HCT116 (cell line): ENCODE results near the gene TTC33. TPM values are rescaled to one million over a fixed set of nuclear protein-coding genes. Genes with fewer than 3 reads are reported as not detected.

ENCODE experiments used
- ATAC-seq: fragments of 200-7000 bp; cut with Tn5 transposase; 2 replicates; pipeline ENCODE4 v1.9.1; 2020; ENCODE audit warnings: mild to moderate bottlenecking, moderate library complexity
- BruUV-seq: library from RNA; stranded (reverse); fragments of 400-500 nt; replicated peaks from 2 replicates; lab custom pipeline; 2021; lab: Mats Ljungman, UMichigan
- CTCF ChIA-PET: fragments of 300-600 bp; sonication (Branson Sonifier 250); formaldehyde crosslinking; loops from one replicate; lab custom pipeline; 2021; ENCODE audit warnings: antibody characterized with exemption; lab: Charles Lee
- POLR2A ChIA-PET: fragments of 300-600, 350-600 bp; sonication (Branson Sonifier 250); formaldehyde crosslinking; loops from one replicate; lab custom pipeline; 2021; ENCODE audit warnings: antibody characterized with exemption; lab: Charles Lee
- RAD21 ChIA-PET, 2 experiments: fragments of 300-600 bp; sonication (Branson Sonifier 250); formaldehyde crosslinking; loops; one replicate each; lab custom pipeline; 2023; ENCODE audit warnings: low total read pairs in 2 of 2; ENCODE audit not compliant: uncharacterized antibody in 2 of 2, unreplicated experiment in 2 of 2, low non-redundant PET in 1 of 2; lab: Charles Lee
- DNase-seq: peaks from one replicate; pipeline ENCODE4 v3.0.0-alpha.2; 2010; ENCODE audit warnings: low read depth, low spot score
- H2AFZ ChIP-seq: fragments of 200-600 bp; shearing (Covaris generic), sonication (generic); 2 replicates; pipeline ENCODE4 v1.6.1; 2017; ENCODE audit warnings: low read depth, mixed run types, mixed read lengths, antibody characterized with exemption, low read length; ENCODE audit not compliant: poor library complexity, severe bottlenecking
- H3K27ac ChIP-seq: 2 replicates; pipeline ENCODE4 v1.5.1; 2012; ENCODE audit warnings: low read depth, low read length
- H3K27me3 ChIP-seq: fragments of 200-600 bp; sonication (generic); 2 replicates; pipeline ENCODE4 v1.6.1; 2016; ENCODE audit warnings: mixed run types, low read length, mixed read lengths; ENCODE audit not compliant: insufficient read depth
- H3K36me3 ChIP-seq, 2 experiments: fragments of 200-500 bp in 1 of 2; fragments of 200-600 bp in 1 of 2; sonication (Bioruptor generic) in 1 of 2; sonication (generic) in 1 of 2; 2 replicates each; pipeline versions ENCODE4 v1.5.1 to v1.6.1; 2014 to 2016; ENCODE audit warnings: low read length in 2 of 2, inconsistent platforms in 1 of 2, mixed read lengths in 1 of 2, mixed run types in 1 of 2; ENCODE audit not compliant: insufficient read depth in 2 of 2, control insufficient read depth in 1 of 2
- H3K4me1 ChIP-seq, 2 experiments: fragments of 200-600 bp in 1 of 2; sonication (generic) in 1 of 2; 2 replicates each; pipeline versions ENCODE4 v1.5.1 to v1.6.1; 2012 to 2017; ENCODE audit warnings: low read length in 2 of 2, inconsistent platforms in 1 of 2, mild to moderate bottlenecking in 1 of 2, mixed read lengths in 1 of 2, mixed run types in 1 of 2, moderate library complexity in 1 of 2; ENCODE audit not compliant: insufficient read depth in 2 of 2, control insufficient read depth in 1 of 2
- H3K4me2 ChIP-seq: fragments of 200-600 bp; sonication (generic); 2 replicates; pipeline ENCODE4 v1.6.1; 2017; ENCODE audit warnings: mixed run types, low read length, mixed read lengths
- H3K4me3 ChIP-seq, 2 experiments: fragments of 200-600 bp in 1 of 2; sonication (generic) in 1 of 2; replicated peaks in 1 of 2; 2 replicates each; pipeline ENCODE4 v1.5.1; 2011 to 2016; ENCODE audit warnings: low read length in 2 of 2, control low read depth in 1 of 2, low read depth in 1 of 2, mild to moderate bottlenecking in 1 of 2, mixed read lengths in 1 of 2, mixed run types in 1 of 2
- H3K79me2 ChIP-seq: fragments of 200-600 bp; sonication (generic); 2 replicates; pipeline ENCODE4 v1.6.1; 2017; ENCODE audit warnings: mild to moderate bottlenecking, mixed run types, low read length, moderate library complexity, mixed read lengths; ENCODE audit not compliant: insufficient read depth
- H3K9ac ChIP-seq: fragments of 200-600 bp; sonication (generic); 2 replicates; pipeline ENCODE4 v1.6.1; 2016; ENCODE audit warnings: low read length, mixed read lengths
- H3K9me2 ChIP-seq: fragments of 200-600 bp; sonication (generic), shearing (Covaris generic); 2 replicates; pipeline ENCODE4 v1.6.1; 2017; ENCODE audit warnings: mixed run types, mild to moderate bottlenecking, moderate library complexity; ENCODE audit not compliant: insufficient read depth
- H3K9me3 ChIP-seq, 2 experiments: fragments of 200-500 bp in 1 of 2; fragments of 200-600 bp in 1 of 2; sonication (Bioruptor generic) in 1 of 2; sonication (generic) in 1 of 2; 2 replicates each; pipeline ENCODE4 v1.6.1; 2014 to 2017; ENCODE audit warnings: low read length in 2 of 2, mixed read lengths in 2 of 2, inconsistent platforms in 1 of 2, low read depth in 1 of 2, mild to moderate bottlenecking in 1 of 2, mixed run types in 1 of 2, moderate library complexity in 1 of 2; ENCODE audit not compliant: control insufficient read depth in 1 of 2, insufficient read depth in 1 of 2
- H4K20me1 ChIP-seq: fragments of 200-600 bp; sonication (generic), shearing (Covaris generic); 2 replicates; pipeline ENCODE4 v1.6.1; 2017; ENCODE audit warnings: mixed run types, mild to moderate bottlenecking, moderate library complexity; ENCODE audit not compliant: insufficient read depth
- CBX3 ChIP-seq: IDR thresholded peaks from 2 replicates; pipeline ENCODE4 v1.6.1; 2012; ENCODE audit warnings: low read depth
- CEBPB ChIP-seq: IDR thresholded peaks from 2 replicates; pipeline ENCODE4 v1.6.1; 2012; ENCODE audit warnings: low read depth
- CTCF ChIP-seq, 3 experiments: fragments of 200-600 bp in 1 of 3; sonication (generic) in 1 of 3; IDR thresholded peaks in 2 of 3; conservative IDR thresholded peaks in 1 of 3; 2 replicates each; pipeline ENCODE4 v1.5.1; 2012 to 2017; ENCODE audit warnings: low read depth in 2 of 3, low read length in 2 of 3, antibody characterized with exemption in 1 of 3, borderline replicate concordance in 1 of 3, control low read depth in 1 of 3, mild to moderate bottlenecking in 1 of 3, mixed read lengths in 1 of 3, mixed run types in 1 of 3, moderate library complexity in 1 of 3; ENCODE audit not compliant: insufficient read depth in 1 of 3
- EZH2 ChIP-seq: fragments of 200-600 bp; sonication (generic); IDR thresholded peaks from 2 replicates; pipeline ENCODE4 v1.6.1; 2017; ENCODE audit warnings: antibody characterized with exemption, mixed run types
- EZH2phosphoT487 ChIP-seq: fragments of 200-600 bp; IDR thresholded peaks from 2 replicates; pipeline ENCODE4 v1.6.1; 2018; ENCODE audit warnings: antibody characterized with exemption, borderline replicate concordance
- JUND ChIP-seq: IDR thresholded peaks from 2 replicates; pipeline ENCODE4 v1.6.1; 2012
- MAX ChIP-seq: IDR thresholded peaks from 2 replicates; pipeline ENCODE4 v1.6.1; 2012
- POLR2A ChIP-seq: IDR thresholded peaks from 2 replicates; pipeline ENCODE4 v1.7.0; 2011; ENCODE audit warnings: borderline replicate concordance; ENCODE audit not compliant: insufficient read depth, insufficient read length; ENCODE audit errors: extremely low read depth
- POLR2AphosphoS5 ChIP-seq: IDR thresholded peaks from 2 replicates; pipeline ENCODE4 v1.6.1; 2011; ENCODE audit warnings: mild to moderate bottlenecking, low read depth, low read length, moderate library complexity
- RAD21 ChIP-seq: IDR thresholded peaks from 2 replicates; pipeline ENCODE4 v1.6.1; 2012; ENCODE audit warnings: low read depth, mild to moderate bottlenecking
- REST ChIP-seq: IDR thresholded peaks from 2 replicates; pipeline ENCODE4 v1.6.1; 2012; ENCODE audit warnings: low read depth
- SIN3A ChIP-seq: IDR thresholded peaks from 2 replicates; pipeline ENCODE4 v1.6.1; 2012; ENCODE audit warnings: low read depth
- SP1 ChIP-seq: IDR thresholded peaks from 2 replicates; pipeline ENCODE4 v1.6.1; 2012; ENCODE audit warnings: low read depth
- SRF ChIP-seq: IDR thresholded peaks from 2 replicates; pipeline ENCODE4 v1.6.1; 2012; ENCODE audit warnings: low read depth
- TCF7L2 ChIP-seq: IDR thresholded peaks from 2 replicates; pipeline ENCODE4 v1.7.0; 2011; ENCODE audit warnings: borderline replicate concordance, inconsistent platforms; ENCODE audit not compliant: insufficient read depth, insufficient read length; ENCODE audit errors: extremely low read depth
- YY1 ChIP-seq: IDR thresholded peaks from 2 replicates; pipeline ENCODE4 v1.6.1; 2011; ENCODE audit warnings: low read length, low read depth, moderate library complexity, mild to moderate bottlenecking; ENCODE audit not compliant: insufficient replicate concordance; ENCODE audit errors: extremely low read depth
- ZFX ChIP-seq: fragments of 450-650 bp; IDR thresholded peaks from 2 replicates; pipeline ENCODE4 v1.6.1; 2017
- ZNF274 ChIP-seq: fragments of 200-500 bp; sonication (Bioruptor generic); IDR thresholded peaks from 2 replicates; pipeline ENCODE4 v1.6.1; 2014; ENCODE audit warnings: mild to moderate bottlenecking, low read depth, low read length, inconsistent platforms
- intact Hi-C: fragments of 100-400 bp; cut with micrococcal nuclease; formaldehyde crosslinking; loops from 2 replicates; pipeline ENCODE4 v1.10.0; 2022
- total RNA-seq: library from RNA; stranded (reverse); gene quantifications from one replicate; pipeline ENCODE4 v1.2.1, GENCODE V29; 2021; ENCODE audit not compliant: unreplicated experiment

The TTC33 gene
- total RNA-seq, 1 experiment from 2014 or later = 14.5 TPM

GRCh38 chr5:40776658-40776977, 20.9 kb upstream of the TTC33 start:
- H4K20me1 ChIP-seq = peaks cover 6% of the 10 kb centered on the region; the same call in 1 of the 2 replicates
- H2AFZ ChIP-seq = no peak overlapping the region
- H3K9ac ChIP-seq = no peak overlapping the region
- ATAC-seq = no peak
- RAD21 ChIA-PET = no interaction called here
- H3K27me3 ChIP-seq = no peaks in the 10 kb centered on the region
- no peaks in the 10 kb centered on the region for H3K9me2 ChIP-seq
- H3K79me2 ChIP-seq = peaks cover 41% of the 10 kb centered on the region
- DNase-seq = no peak
- H3K9me3 ChIP-seq = no peaks in the 10 kb centered on the region
- no peaks in the 10 kb centered on the region for H3K4me1 ChIP-seq
- H3K36me3 ChIP-seq = peaks cover 12 to 19% of the 10 kb centered on the region in 2 experiments; a peak in 3 of 4 replicates
- POLR2A ChIA-PET = no interaction called here
- H3K4me3 ChIP-seq = no peak overlapping the region
- intact Hi-C loops = loop anchor here (10.0 kb wide), 1 partner anchor 62 kb away; no protein-coding TSS in a partner anchor
- no peak overlapping the region for H3K27ac ChIP-seq
- BruUV-seq = no TSS peak
- CTCF ChIA-PET = no interaction called here
- H3K4me2 ChIP-seq = no peak overlapping the region
- TF ChIP-seq ZNF274 (no peak), TCF7L2 (no peak), YY1 (no peak), SP1 (no peak), POLR2AphosphoS5 (no peak), RAD21 (no peak), POLR2A (no peak), SIN3A (no peak), EZH2phosphoT487 (no peak), ZFX (no peak), SRF (no peak), CEBPB (no peak), MAX (no peak), JUND (no peak), CTCF (IDR thresholded peaks at IDR 0.05 in 2 of 3, conservative IDR thresholded peaks at IDR 0.05 in 1 of 3; ENCODE audit: borderline replicate concordance in 1 of 3, insufficient read depth in 1 of 3, low read depth in 2 of 3, low read length in 2 of 3) (no peak), REST (no peak), CBX3 (no peak), EZH2 (no peak)
